ENCODE results near the gene ITSN2.

DNA sequence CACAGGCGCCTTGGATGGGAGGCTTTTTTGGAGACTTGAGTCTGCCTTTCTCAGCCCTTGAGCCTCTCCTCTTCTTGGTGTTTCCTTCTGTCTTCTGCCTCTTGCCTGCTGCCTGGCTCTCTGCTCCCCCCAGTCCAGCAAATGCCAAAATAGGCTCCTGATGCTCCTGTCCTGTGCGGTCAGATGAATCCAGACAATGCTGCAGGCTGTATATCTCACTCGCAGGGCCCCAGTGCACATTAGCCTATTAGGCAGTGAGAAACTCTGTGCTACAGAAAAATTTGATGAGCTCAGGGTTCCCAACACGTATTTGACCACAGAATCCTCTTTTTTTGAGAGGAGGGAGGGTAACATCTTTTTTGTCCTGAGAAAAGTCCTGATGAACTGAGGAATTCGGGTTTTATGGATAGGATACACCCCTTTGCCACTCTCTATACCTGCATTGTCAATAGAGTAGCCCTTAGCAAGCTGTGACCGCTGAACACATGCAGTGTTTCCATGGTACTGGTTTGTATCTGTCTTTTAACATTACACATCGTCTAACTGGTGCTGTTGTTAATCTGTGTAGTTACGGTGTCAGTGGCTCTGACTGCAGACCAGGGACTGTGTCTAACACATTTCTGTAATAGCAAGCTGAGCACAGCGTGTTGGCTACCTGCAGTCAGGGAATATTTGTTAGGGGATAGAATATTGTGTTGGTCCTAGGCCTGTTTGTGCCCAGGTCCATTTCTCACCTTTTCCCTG, 134.7 kb downstream of the ITSN2 start:
- TF ChIP-seq POLR2A (IDR thresholded peaks at IDR 0.05; ENCODE audit: low read length) (no peak), GATA1 (IDR thresholded peaks at IDR 0.05; ENCODE audit: low read depth, low read length) (no peak)
